Sigmoid colon (tissue), 7 donors: ENCODE data around the gene KRTAP5-9. TPM values are rescaled to one million over a fixed set of nuclear protein-coding genes. Genes with fewer than 3 reads are reported as not detected.

Experiments used
- polyA plus RNA-seq, 3 donors: library from polyadenylated mRNA; stranded (reverse); fragments of 200-250 nt; gene quantifications; one replicate each; pipeline ENCODE4 v1.2.3, GENCODE V29; 2013
- small RNA-seq, 3 donors: library from RNA; depleted of rRNA; stranded (forward); fragments of <200 nt; gene quantifications; one replicate each; pipeline ENCODE3, GENCODE V24; 2016
- total RNA-seq, 4 donors: library from RNA; depleted of rRNA; stranded (reverse); fragments of >200 nt; gene quantifications; one replicate each; pipeline ENCODE4 v1.1.0, GENCODE V29; 2016
- donor health status: healthy with polysubstance abuse.
- donor health status: Bipolar disorder and iron deficiency.
- donor health status: healthy.

Gene KRTAP5-9
- total and polyA plus RNA-seq, 7 donors: 0.52 to 0.66 TPM; not detected in 5

Small RNA genes lying within 50 kb of the gene (small RNA-seq; reads per million reads assigned to genes)
- gene AP000867.1 (0 reads per million in 3 donors), gene KRTAP5-14P (0 reads per million in 3 donors)

Other genes starting within 250 kb of the KRTAP5-9 start
- 1 to 10 TPM; 4.1 to 7.5 (median 5.3) TPM for gene DHCR7, start 100.0 kb upstream of the KRTAP5-9 start, total RNA-seq
- 10 to 100 TPM in 1 of 3 donors, 1 to 10 TPM in 2; 2.4 to 54.2 (median 8.8) TPM for gene DHCR7, start 100.0 kb upstream of the KRTAP5-9 start, polyA plus RNA-seq
- gene NADSYN1, start 95.2 kb upstream of the KRTAP5-9 start, total RNA-seq: 10 to 100 TPM; 24.6 to 72.0 (median 38.3) TPM
- gene NADSYN1, start 95.2 kb upstream of the KRTAP5-9 start, polyA plus RNA-seq: 100 to 1,000 TPM in 1 of 3 donors, 10 to 100 TPM in 2; 31.8 to 136 (median 42.5) TPM
- under 1 TPM in 1 of 4 donors, not detected in 3; 0.49 TPM for gene KRTAP5-7, start 21.2 kb upstream of the KRTAP5-9 start, total RNA-seq
- under 1 TPM in 1 of 3 donors, not detected in 2; 0.32 TPM for gene KRTAP5-7, start 21.2 kb upstream of the KRTAP5-9 start, polyA plus RNA-seq
- gene KRTAP5-8, start 10.4 kb upstream of the KRTAP5-9 start, total RNA-seq: not detected
- under 1 TPM in 1 of 3 donors, not detected in 2; 0.29 TPM for gene KRTAP5-8, start 10.4 kb upstream of the KRTAP5-9 start, polyA plus RNA-seq
- gene KRTAP5-10, start 17.1 kb downstream of the KRTAP5-9 start, total RNA-seq: not detected
- gene KRTAP5-10, start 17.1 kb downstream of the KRTAP5-9 start, polyA plus RNA-seq: under 1 TPM in 1 of 3 donors, not detected in 2; 0.17 TPM
- not detected for gene KRTAP5-11, start 34.5 kb downstream of the KRTAP5-9 start, total RNA-seq
- not detected for gene KRTAP5-11, start 34.5 kb downstream of the KRTAP5-9 start, polyA plus RNA-seq